ENCODE measurements around the gene SEMA4D.

Gene SEMA4D

GRCh38 chr9:89312222-89312571 is 185.7 kb downstream of the SEMA4D start:
- no peak for DNase-seq (ENCODE audit: low read depth)

GRCh38 chr9:89311346-89312221 is 186.3 kb downstream of the SEMA4D start:
- DNase-seq (ENCODE audit: low read depth) = no peak
